ENCODE data around the gene GTF3C2. TPM values are rescaled to one million over a fixed set of nuclear protein-coding genes. Genes with fewer than 3 reads are reported as not detected.

Gene GTF3C2
- total RNA-seq, 2 donors from 2014 or later = 67.2 to 85.8 TPM

- no peak for ATAC-seq (replicated peaks)
- Mint-ChIP-seq H3K9me3 (no peaks in the 10 kb centered on the region), H3K4me3 (no peak overlapping the region), H3K4me1 (peaks cover 15% of the 10 kb centered on the region), H3K36me3 (ENCODE audit: low read depth) (peaks cover 100% of the 10 kb centered on the region), H3K27me3 (no peaks in the 10 kb centered on the region), H3K27ac (no peak overlapping the region)
Observed at GRCh38 chr2:27377618-27378095, 21.1 kb upstream of the GTF3C2 start.

- H3K9me3 Mint-ChIP-seq = no peaks in the 10 kb centered on the region
- peaks cover 99% of the 10 kb centered on the region for H3K36me3 Mint-ChIP-seq (ENCODE audit: low read depth)
- H3K27ac Mint-ChIP-seq = no peak overlapping the region
- H3K27me3 Mint-ChIP-seq = no peaks in the 10 kb centered on the region
- ATAC-seq (replicated peaks) = no peak
- H3K4me3 Mint-ChIP-seq = no peak overlapping the region
- H3K4me1 Mint-ChIP-seq = peaks cover 20% of the 10 kb centered on the region
Observed at GRCh38 chr2:27376866-27377617, 20.5 kb upstream of the GTF3C2 start.

GRCh38 chr2:27376151-27376865, 19.7 kb upstream of the GTF3C2 start:
- H3K27me3 Mint-ChIP-seq = no peaks in the 10 kb centered on the region
- H3K27ac Mint-ChIP-seq = no peak overlapping the region
- H3K9me3 Mint-ChIP-seq = no peaks in the 10 kb centered on the region
- no peak for ATAC-seq (replicated peaks)
- peaks cover 25% of the 10 kb centered on the region for H3K4me1 Mint-ChIP-seq
- H3K4me3 Mint-ChIP-seq = no peak overlapping the region
- H3K36me3 Mint-ChIP-seq (ENCODE audit: low read depth) = peaks cover 99% of the 10 kb centered on the region

GRCh38 chr2:27375513-27376099, 19.0 kb upstream of the GTF3C2 start:
- Mint-ChIP-seq H3K36me3 (ENCODE audit: low read depth) (peaks cover 97% of the 10 kb centered on the region), H3K27me3 (no peaks in the 10 kb centered on the region), H3K9me3 (no peaks in the 10 kb centered on the region), H3K4me3 (no peak overlapping the region), H3K27ac (peak overlapping the region; percentile 41), H3K4me1 (peaks cover 23% of the 10 kb centered on the region)
- ATAC-seq (replicated peaks) = no peak

- ATAC-seq (replicated peaks) = no peak
- H3K9me3 Mint-ChIP-seq = no peaks in the 10 kb centered on the region
- H3K27ac Mint-ChIP-seq = no peak overlapping the region
- no peaks in the 10 kb centered on the region for H3K27me3 Mint-ChIP-seq
- peaks cover 26% of the 10 kb centered on the region for H3K4me1 Mint-ChIP-seq
- H3K4me3 Mint-ChIP-seq = no peak overlapping the region
- peaks cover 94% of the 10 kb centered on the region for H3K36me3 Mint-ChIP-seq (ENCODE audit: low read depth)
Observed at GRCh38 chr2:27373567-27373966, 17.0 kb upstream of the GTF3C2 start.

GRCh38 chr2:27372937-27373336, 16.4 kb upstream of the GTF3C2 start:
- Mint-ChIP-seq H3K36me3 (ENCODE audit: low read depth) (peaks cover 94% of the 10 kb centered on the region), H3K4me1 (peaks cover 28% of the 10 kb centered on the region), H3K9me3 (no peaks in the 10 kb centered on the region), H3K27ac (peak overlapping the region; percentile 80), H3K4me3 (peak overlapping the region; percentile 92), H3K27me3 (no peaks in the 10 kb centered on the region)
- ATAC-seq (replicated peaks) = no peak

- H3K9me3 Mint-ChIP-seq = no peaks in the 10 kb centered on the region
- H3K36me3 Mint-ChIP-seq (ENCODE audit: low read depth) = peaks cover 93% of the 10 kb centered on the region
- H3K4me1 Mint-ChIP-seq = peaks cover 28% of the 10 kb centered on the region
- no peaks in the 10 kb centered on the region for H3K27me3 Mint-ChIP-seq
- peak overlapping the region; percentile 90 for H3K27ac Mint-ChIP-seq
- peak overlapping the region; percentile 92 for H3K4me3 Mint-ChIP-seq
- peak; percentile 12 for ATAC-seq (replicated peaks)
Observed at GRCh38 chr2:27370816-27371620, 14.5 kb upstream of the GTF3C2 start.

GRCh38 chr2:27370026-27370815, 13.7 kb upstream of the GTF3C2 start, which contains the start of the genes EIF2B4 and SNX17:
Gene EIF2B4, minus strand, starts transcription at chr2:27370338. Its CDS starts 24 bp downstream, at chr2:27370314.
Gene SNX17, plus strand, starts transcription at chr2:27370616. Its CDS starts 128 bp downstream, at chr2:27370744.
- H3K4me1 Mint-ChIP-seq = peaks cover 28% of the 10 kb centered on the region
- peak within 1 kb of the TSS; percentile 90 for H3K27ac Mint-ChIP-seq
- peak; percentile 96 for ATAC-seq (replicated peaks)
- H3K36me3 Mint-ChIP-seq (ENCODE audit: low read depth) = peaks cover 92% of the 10 kb centered on the region
- H3K27me3 Mint-ChIP-seq = no peaks in the 10 kb centered on the region
- peak within 1 kb of the TSS; percentile 92 for H3K4me3 Mint-ChIP-seq
- no peaks in the 10 kb centered on the region for H3K9me3 Mint-ChIP-seq

GRCh38 chr2:27369471-27370025, 13.0 kb upstream of the GTF3C2 start:
- peak; percentile 23 for ATAC-seq (replicated peaks)
- peak overlapping the region; percentile 90 for H3K27ac Mint-ChIP-seq

GRCh38 chr2:27363933-27364332, 7.4 kb upstream of the GTF3C2 start:
- Mint-ChIP-seq H3K9me3 (no peaks in the 10 kb centered on the region), H3K27me3 (no peaks in the 10 kb centered on the region), H3K36me3 (ENCODE audit: low read depth) (peaks cover 62% of the 10 kb centered on the region), H3K4me1 (peaks cover 6% of the 10 kb centered on the region), H3K4me3 (no peak overlapping the region), H3K27ac (no peak overlapping the region)
- peak; percentile 39 for ATAC-seq (replicated peaks)

More at GRCh38 chr2:27369471-27370025, 13.0 kb upstream of the GTF3C2 start:
- Mint-ChIP-seq H3K9me3 (no peaks in the 10 kb centered on the region), H3K36me3 (ENCODE audit: low read depth) (peaks cover 92% of the 10 kb centered on the region), H3K27me3 (no peaks in the 10 kb centered on the region), H3K4me3 (peak overlapping the region; percentile 92), H3K4me1 (peaks cover 28% of the 10 kb centered on the region)

- Mint-ChIP-seq H3K36me3 (ENCODE audit: low read depth) (peaks cover 59% of the 10 kb centered on the region), H3K27me3 (no peaks in the 10 kb centered on the region), H3K27ac (peak overlapping the region; percentile 30), H3K4me1 (peaks cover 8% of the 10 kb centered on the region), H3K9me3 (no peaks in the 10 kb centered on the region), H3K4me3 (no peak overlapping the region)
- ATAC-seq (replicated peaks) = no peak
Observed at GRCh38 chr2:27362678-27363420, 6.3 kb upstream of the GTF3C2 start.

- H3K9me3 Mint-ChIP-seq = no peaks in the 10 kb centered on the region
- H3K36me3 Mint-ChIP-seq (ENCODE audit: low read depth) = peaks cover 20% of the 10 kb centered on the region
- peaks cover 20% of the 10 kb centered on the region for H3K4me1 Mint-ChIP-seq
- no peaks in the 10 kb centered on the region for H3K27me3 Mint-ChIP-seq
- ATAC-seq (replicated peaks) = peak; percentile 54
- peak overlapping the region; percentile 95 for H3K4me3 Mint-ChIP-seq
- H3K27ac Mint-ChIP-seq = peak overlapping the region; percentile 97
Observed at GRCh38 chr2:27356056-27356381, 545 bp downstream of the GTF3C2 start.

- peak overlapping the region; percentile 95 for H3K4me3 Mint-ChIP-seq
Observed at GRCh38 chr2:27354597-27354927, 2.0 kb downstream of the GTF3C2 start.

More at GRCh38 chr2:27354597-27354927, 2.0 kb downstream of the GTF3C2 start:
- Mint-ChIP-seq H3K27me3 (no peaks in the 10 kb centered on the region), H3K36me3 (ENCODE audit: low read depth) (peaks cover 28% of the 10 kb centered on the region), H3K9me3 (no peaks in the 10 kb centered on the region), H3K4me1 (peaks cover 25% of the 10 kb centered on the region), H3K27ac (no peak overlapping the region)
- no peak for ATAC-seq (replicated peaks)
